Progenitor cell of endocrine pancreas (in vitro differentiated cells): ENCODE results near the gene PHACTR1. TPM values are rescaled to one million over a fixed set of nuclear protein-coding genes. Genes with fewer than 3 reads are reported as not detected.

ENCODE experiments used
- DNase-seq: peaks from one replicate; pipeline ENCODE4 v3.0.0; 2021; ENCODE audit warnings: low spot score; ENCODE audit not compliant: unreplicated experiment
- H3K27ac Mint-ChIP-seq: 2 replicates; pipeline ENCODE4 v1.8.0; 2021; ENCODE audit warnings: mild to moderate bottlenecking, moderate library complexity, mixed read lengths
- H3K27me3 Mint-ChIP-seq: 2 replicates; pipeline ENCODE4 v1.8.0; 2021; ENCODE audit warnings: mixed read lengths
- H3K36me3 Mint-ChIP-seq: 2 replicates; pipeline ENCODE4 v1.8.0; 2022; ENCODE audit warnings: mixed read lengths; ENCODE audit not compliant: insufficient read depth
- H3K4me1 Mint-ChIP-seq: 2 replicates; pipeline ENCODE4 v1.8.0; 2021; ENCODE audit warnings: low read depth, mixed read lengths
- H3K4me3 Mint-ChIP-seq: 2 replicates; pipeline ENCODE4 v1.8.0; 2021; ENCODE audit warnings: low read depth, mild to moderate bottlenecking, moderate library complexity, mixed read lengths
- H3K9me3 Mint-ChIP-seq: 2 replicates; pipeline ENCODE4 v1.8.0; 2021; ENCODE audit warnings: low read depth, mixed read lengths
- CTCF ChIP-seq: fragments of 200-600 bp; sonication (generic); IDR thresholded peaks from one replicate; pipeline ENCODE4 v1.5.0; 2021; ENCODE audit warnings: antibody characterized with exemption, mild to moderate bottlenecking; ENCODE audit not compliant: unreplicated experiment
- total RNA-seq: library from RNA; stranded (reverse); gene quantifications from 2 replicates; pipeline ENCODE4 v1.2.1, GENCODE V29; 2021

The PHACTR1 gene
- total RNA-seq, 1 donor from 2014 or later, result 8.6 TPM

GRCh38 chr6:13188306-13188705 is 471.7 kb downstream of the PHACTR1 start:
- Mint-ChIP-seq H3K4me1 (peaks cover 9% of the 10 kb centered on the region), H3K27ac (no peak overlapping the region), H3K27me3 (peaks cover 16% of the 10 kb centered on the region), H3K9me3 (no peaks in the 10 kb centered on the region), H3K36me3 (no peaks in the 10 kb centered on the region), H3K4me3 (no peak overlapping the region)
- no peak for TF ChIP-seq CTCF
- no peak for DNase-seq

- TF ChIP-seq CTCF, result no peak
- Mint-ChIP-seq H3K4me1 (peaks cover 5% of the 10 kb centered on the region), H3K9me3 (no peaks in the 10 kb centered on the region), H3K36me3 (no peaks in the 10 kb centered on the region), H3K27me3 (peaks cover 10% of the 10 kb centered on the region), H3K4me3 (no peak overlapping the region), H3K27ac (no peak overlapping the region)
- no peak for DNase-seq
These were observed 473.1 kb downstream of the PHACTR1 start for GRCh38 chr6:13189710-13190109.

GRCh38 chr6:13190376-13190775 is 473.8 kb downstream of the PHACTR1 start:
- Mint-ChIP-seq H3K27me3 (peaks cover 7% of the 10 kb centered on the region), H3K36me3 (no peaks in the 10 kb centered on the region), H3K4me1 (no peaks in the 10 kb centered on the region), H3K4me3 (no peak overlapping the region), H3K9me3 (no peaks in the 10 kb centered on the region), H3K27ac (no peak overlapping the region)
- no peak for TF ChIP-seq CTCF
- DNase-seq, result no peak

GRCh38 chr6:13191461-13191860 is 474.9 kb downstream of the PHACTR1 start:
- no peak for TF ChIP-seq CTCF
- Mint-ChIP-seq H3K27ac (no peak overlapping the region), H3K27me3 (peaks cover 7% of the 10 kb centered on the region), H3K4me3 (no peak overlapping the region), H3K9me3 (no peaks in the 10 kb centered on the region), H3K36me3 (no peaks in the 10 kb centered on the region), H3K4me1 (no peaks in the 10 kb centered on the region)
- no peak for DNase-seq

- H3K27me3 Mint-ChIP-seq, result no peaks in the 10 kb centered on the region
- H3K4me3 Mint-ChIP-seq, result no peak overlapping the region
- TF ChIP-seq CTCF, result peak; percentile 55
- H3K4me1 Mint-ChIP-seq, result no peaks in the 10 kb centered on the region
- no peak for DNase-seq
- H3K9me3 Mint-ChIP-seq, result no peaks in the 10 kb centered on the region
- no peak overlapping the region for H3K27ac Mint-ChIP-seq
- H3K36me3 Mint-ChIP-seq, result no peaks in the 10 kb centered on the region
These were observed 478.3 kb downstream of the PHACTR1 start for GRCh38 chr6:13194852-13195251.
